GM19099 (cell line): Measurements from ENCODE around the gene PCDH7.

Experiments used
- POLR2A ChIP-seq: IDR thresholded peaks from 3 replicates; pipeline ENCODE4 v1.6.1; 2011; ENCODE audit warnings: low read depth; ENCODE audit not compliant: insufficient read length; ENCODE audit errors: extremely low read depth

Gene PCDH7

GRCh38 chr4:30754021-30754420 is 33.9 kb downstream of the PCDH7 start:
- TF ChIP-seq POLR2A = no peak

GRCh38 chr4:30755346-30755745 is 35.2 kb downstream of the PCDH7 start:
- no peak for TF ChIP-seq POLR2A

- no peak for TF ChIP-seq POLR2A
These were observed 36.4 kb downstream of the PCDH7 start for GRCh38 chr4:30756553-30756952.

- TF ChIP-seq POLR2A = no peak
These were observed 37.2 kb downstream of the PCDH7 start for GRCh38 chr4:30757357-30757756.

GRCh38 chr4:30760551-30760950 is 40.4 kb downstream of the PCDH7 start:
- TF ChIP-seq POLR2A = no peak

GRCh38 chr4:30763321-30763727 is 43.2 kb downstream of the PCDH7 start:
- TF ChIP-seq POLR2A = no peak

- TF ChIP-seq POLR2A = no peak
These were observed 44.9 kb downstream of the PCDH7 start for GRCh38 chr4:30765022-30765421.

GRCh38 chr4:30767147-30767845 is 47.1 kb downstream of the PCDH7 start:
- TF ChIP-seq POLR2A = no peak

- TF ChIP-seq POLR2A = no peak
These were observed 48.1 kb downstream of the PCDH7 start for GRCh38 chr4:30768277-30768676.

- TF ChIP-seq POLR2A = no peak
These were observed 48.9 kb downstream of the PCDH7 start for GRCh38 chr4:30769093-30769492.

- TF ChIP-seq POLR2A = no peak
These were observed 49.9 kb downstream of the PCDH7 start for GRCh38 chr4:30770049-30770549.

GRCh38 chr4:30770812-30771211 is 50.6 kb downstream of the PCDH7 start:
- no peak for TF ChIP-seq POLR2A

- no peak for TF ChIP-seq POLR2A
These were observed 56.3 kb downstream of the PCDH7 start for GRCh38 chr4:30776451-30776850.

- no peak for TF ChIP-seq POLR2A
These were observed 56.8 kb downstream of the PCDH7 start for GRCh38 chr4:30776921-30777415.
